ENCODE results near the gene UBTD1.
A peak's percentile ranks its signal among the peaks of the same experiment; 100 is the strongest.

UBTD1 gene

GRCh38 chr10:97612386-97612785 lies 113.7 kb downstream of the UBTD1 start:
- TF ChIP-seq EGR1 (IDR thresholded peaks at IDR 0.05) (no peak), TCF12 (IDR thresholded peaks at IDR 0.05; ENCODE audit: low read depth) (no peak), RAD21 (IDR thresholded peaks at IDR 0.05; ENCODE audit: low read depth) (peak; percentile 87), USF1 (IDR thresholded peaks at IDR 0.05) (no peak)

- TF ChIP-seq FOXM1 (IDR thresholded peaks at IDR 0.05; ENCODE audit: borderline replicate concordance, low read depth) (no peak), CREB1 (IDR thresholded peaks at IDR 0.05; ENCODE audit: low read depth) (no peak), TEAD4 (IDR thresholded peaks at IDR 0.05) (no peak), EP300 (IDR thresholded peaks at IDR 0.05; ENCODE audit: borderline replicate concordance) (no peak), TAF1 (IDR thresholded peaks at IDR 0.05; ENCODE audit: low read depth) (no peak), CEBPB (IDR thresholded peaks at IDR 0.05) (no peak), TCF12 (IDR thresholded peaks at IDR 0.05; ENCODE audit: low read depth) (no peak), NFIC (IDR thresholded peaks at IDR 0.05) (no peak), RAD21 (IDR thresholded peaks at IDR 0.05; ENCODE audit: low read depth) (no peak), USF1 (IDR thresholded peaks at IDR 0.05) (no peak), MAX (IDR thresholded peaks at IDR 0.05) (no peak), REST (IDR thresholded peaks at IDR 0.05; ENCODE audit: low read depth) (no peak), YY1 (IDR thresholded peaks at IDR 0.05; ENCODE audit: low read depth) (no peak), ZBTB7A (IDR thresholded peaks at IDR 0.05; ENCODE audit: low read depth) (no peak), EGR1 (IDR thresholded peaks at IDR 0.05) (no peak)
These were observed 119.6 kb downstream of the UBTD1 start for GRCh38 chr10:97618285-97618684.

GRCh38 chr10:97618733-97619132 lies 120.0 kb downstream of the UBTD1 start:
- no peak for TF ChIP-seq TEAD4 (IDR thresholded peaks at IDR 0.05)
- no peak for TF ChIP-seq YY1 (IDR thresholded peaks at IDR 0.05; ENCODE audit: low read depth)
- no peak for TF ChIP-seq USF1 (IDR thresholded peaks at IDR 0.05)
- TF ChIP-seq EP300 (IDR thresholded peaks at IDR 0.05; ENCODE audit: borderline replicate concordance) = no peak
- TF ChIP-seq FOXM1 (IDR thresholded peaks at IDR 0.05; ENCODE audit: borderline replicate concordance, low read depth) = no peak
- TF ChIP-seq NFIC (IDR thresholded peaks at IDR 0.05) = no peak
- TF ChIP-seq TCF12 (IDR thresholded peaks at IDR 0.05; ENCODE audit: low read depth) = no peak
- no peak for TF ChIP-seq RAD21 (IDR thresholded peaks at IDR 0.05; ENCODE audit: low read depth)
- TF ChIP-seq REST (IDR thresholded peaks at IDR 0.05; ENCODE audit: low read depth) = no peak
- TF ChIP-seq EGR1 (IDR thresholded peaks at IDR 0.05) = no peak
- no peak for TF ChIP-seq ZBTB7A (IDR thresholded peaks at IDR 0.05; ENCODE audit: low read depth)
- no peak for TF ChIP-seq CREB1 (IDR thresholded peaks at IDR 0.05; ENCODE audit: low read depth)
- TF ChIP-seq MAX (IDR thresholded peaks at IDR 0.05) = no peak
- TF ChIP-seq TAF1 (IDR thresholded peaks at IDR 0.05; ENCODE audit: low read depth) = no peak
- TF ChIP-seq CEBPB (IDR thresholded peaks at IDR 0.05) = no peak
